NCI-H146 (cell line): ENCODE results near the gene PDCD1LG2.
"Not testable (repeated sequence)": the region's sequence is repeated elsewhere in the genome, so short reads cannot be mapped to it uniquely, and the experiment has no call there.

Experiments used
- DNase-seq: peaks from one replicate; lab custom pipeline; 2025; lab: John Stamatoyannopoulos, UW

The PDCD1LG2 gene

GRCh38 chr9:5510360-5510931, at the start of gene PDCD1LG2:
Gene PDCD1LG2, plus strand, starts transcription at chr9:5510531. Its CDS starts 12,016 bp downstream, at chr9:5522547.
- DNase-seq = no peak

GRCh38 chr9:5464831-5465330, 45.5 kb upstream of the PDCD1LG2 start:
- not testable (repeated sequence) for DNase-seq

DNA sequence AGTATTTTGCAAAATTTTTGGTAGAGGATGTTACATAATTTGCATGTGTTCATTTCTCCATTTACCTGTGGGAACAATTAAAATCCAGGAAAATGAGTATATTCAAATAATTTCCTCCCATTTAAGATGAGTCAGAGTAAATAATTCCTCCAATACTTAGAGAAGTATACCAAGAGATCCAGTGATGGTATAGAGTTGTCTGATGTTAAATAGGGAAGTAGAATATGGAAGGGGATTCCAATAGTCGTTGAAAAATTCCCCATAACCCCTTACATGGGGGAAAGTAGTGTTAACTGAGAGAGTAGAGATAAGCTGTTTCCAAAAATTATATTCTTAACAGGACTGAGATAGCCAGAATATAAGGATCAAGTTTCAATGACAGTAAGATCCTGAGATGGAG, 44.3 kb upstream of the PDCD1LG2 start:
- no peak for DNase-seq

GRCh38 chr9:5466766-5467165, 43.6 kb upstream of the PDCD1LG2 start:
- no peak for DNase-seq

DNA sequence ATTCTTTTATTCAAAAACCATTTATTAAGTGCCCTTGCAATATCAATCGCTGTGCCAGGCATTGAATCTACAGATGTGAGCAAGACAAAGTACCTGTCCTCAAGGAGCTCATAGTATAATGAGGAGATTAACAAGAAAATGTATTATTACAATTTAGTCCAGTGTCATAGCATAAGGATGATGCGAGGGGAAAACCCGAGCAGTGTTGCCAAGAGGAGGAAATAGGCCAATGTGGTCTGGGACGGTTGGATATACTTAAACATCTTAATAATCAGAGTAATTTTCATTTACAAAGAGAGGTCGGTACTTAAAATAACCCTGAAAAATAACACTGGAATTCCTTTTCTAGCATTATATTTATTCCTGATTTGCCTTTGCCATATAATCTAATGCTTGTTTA, 41.5 kb upstream of the PDCD1LG2 start:
- DNase-seq = no peak

GRCh38 chr9:5470122-5470521, 40.2 kb upstream of the PDCD1LG2 start:
- no peak for DNase-seq

- DNase-seq = no peak
Measured at GRCh38 chr9:5470816-5471215, 39.5 kb upstream of the PDCD1LG2 start.

DNA sequence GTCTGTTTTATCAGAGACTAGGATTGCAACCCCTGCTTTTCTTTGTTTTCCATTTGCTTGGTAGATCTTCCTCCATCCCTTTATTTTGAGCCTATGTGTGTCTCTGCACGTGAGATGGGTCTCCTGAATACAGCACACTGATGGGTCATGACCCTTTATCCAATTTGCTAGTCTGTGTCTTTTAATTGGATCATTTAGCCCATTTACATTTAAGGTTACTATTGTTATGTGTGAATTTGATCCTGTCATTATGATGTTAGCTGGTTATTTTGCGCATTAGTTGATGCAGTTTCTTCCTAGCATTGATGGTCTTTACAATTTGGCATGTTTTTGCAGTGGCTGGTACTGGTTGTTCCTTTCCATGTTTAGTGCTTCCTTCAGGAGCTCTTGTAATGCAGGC, 34.7 kb upstream of the PDCD1LG2 start:
- DNase-seq = not testable (repeated sequence)

DNA sequence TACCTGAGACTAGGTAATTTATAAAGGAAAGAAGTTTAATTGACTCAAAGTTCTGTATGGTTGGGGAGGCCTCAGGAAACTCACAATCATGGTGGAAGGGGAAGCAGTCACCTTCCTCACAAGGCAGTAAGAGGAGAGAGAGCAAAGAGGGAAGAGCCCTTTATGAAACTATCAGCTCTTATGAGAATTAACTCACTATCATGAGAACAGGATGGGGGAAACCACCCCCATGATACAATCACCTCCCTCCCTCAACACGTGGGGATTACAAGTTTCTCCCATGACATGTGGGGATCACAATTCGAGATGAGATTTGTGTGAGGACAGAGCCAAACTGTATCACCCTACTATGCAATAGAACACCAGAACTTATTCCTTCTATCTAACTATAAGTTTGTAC, 32.1 kb upstream of the PDCD1LG2 start:
- DNase-seq = no peak

- no peak for DNase-seq
Measured at GRCh38 chr9:5479994-5480694, 30.2 kb upstream of the PDCD1LG2 start.

DNA sequence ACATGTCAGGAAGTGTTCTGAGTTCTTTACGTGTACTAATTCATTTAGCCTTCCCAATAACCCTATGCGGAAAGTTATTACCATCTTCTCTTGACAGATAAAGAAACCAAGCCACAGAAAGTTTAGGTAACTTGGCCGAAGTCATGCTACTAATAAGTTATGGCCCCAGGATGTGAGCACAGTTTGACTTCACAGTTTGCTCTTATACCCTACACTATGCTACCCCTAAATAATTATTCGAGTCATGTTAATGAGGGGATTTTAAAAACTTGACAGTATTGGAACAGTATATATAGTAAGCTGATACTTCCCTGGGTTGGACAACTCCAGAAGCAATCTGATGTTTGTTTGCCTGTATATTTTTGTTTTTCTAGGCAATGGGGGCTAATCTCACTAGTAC, 29.4 kb upstream of the PDCD1LG2 start:
- no peak for DNase-seq

GRCh38 chr9:5481322-5482040, 28.9 kb upstream of the PDCD1LG2 start:
- DNase-seq = no peak

DNA sequence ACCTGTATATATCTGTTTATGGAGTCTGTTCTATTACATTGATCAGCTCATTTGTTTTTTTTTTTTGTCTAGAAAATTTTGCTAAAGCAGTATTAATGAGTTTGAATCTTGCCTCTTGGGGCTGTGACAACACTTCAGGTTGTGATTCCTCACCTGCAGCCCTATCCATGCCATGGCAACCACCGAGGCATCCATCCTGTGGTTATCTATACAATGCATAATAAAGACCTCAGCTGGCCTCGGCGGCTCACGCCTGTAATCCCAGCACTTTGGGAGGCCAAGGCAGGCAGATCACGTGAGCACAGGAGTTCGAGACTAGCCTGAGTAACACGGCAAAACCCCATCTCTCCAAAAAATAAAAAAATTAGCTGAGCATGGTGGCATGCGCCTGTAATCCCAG, 28.1 kb upstream of the PDCD1LG2 start:
- DNase-seq = no peak

DNA sequence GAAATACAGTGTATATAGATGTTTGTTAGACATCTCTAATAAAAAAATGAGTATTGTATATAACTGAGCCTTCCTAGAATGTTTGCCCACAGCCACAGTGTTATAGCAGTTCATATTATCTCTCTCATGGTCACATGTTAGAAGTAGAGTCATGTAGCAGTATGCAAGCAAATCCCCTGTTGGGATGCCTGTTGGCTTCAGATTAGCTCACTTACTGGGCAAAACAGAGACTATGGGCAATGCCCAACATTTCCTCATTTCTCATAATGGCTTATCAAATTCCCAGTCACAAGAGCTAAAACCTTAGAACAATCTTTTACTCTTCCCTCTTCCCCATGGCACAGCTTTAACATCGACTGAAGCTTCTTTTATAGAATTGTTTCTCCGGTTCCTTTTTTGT, 27.0 kb upstream of the PDCD1LG2 start:
- no peak for DNase-seq

DNA sequence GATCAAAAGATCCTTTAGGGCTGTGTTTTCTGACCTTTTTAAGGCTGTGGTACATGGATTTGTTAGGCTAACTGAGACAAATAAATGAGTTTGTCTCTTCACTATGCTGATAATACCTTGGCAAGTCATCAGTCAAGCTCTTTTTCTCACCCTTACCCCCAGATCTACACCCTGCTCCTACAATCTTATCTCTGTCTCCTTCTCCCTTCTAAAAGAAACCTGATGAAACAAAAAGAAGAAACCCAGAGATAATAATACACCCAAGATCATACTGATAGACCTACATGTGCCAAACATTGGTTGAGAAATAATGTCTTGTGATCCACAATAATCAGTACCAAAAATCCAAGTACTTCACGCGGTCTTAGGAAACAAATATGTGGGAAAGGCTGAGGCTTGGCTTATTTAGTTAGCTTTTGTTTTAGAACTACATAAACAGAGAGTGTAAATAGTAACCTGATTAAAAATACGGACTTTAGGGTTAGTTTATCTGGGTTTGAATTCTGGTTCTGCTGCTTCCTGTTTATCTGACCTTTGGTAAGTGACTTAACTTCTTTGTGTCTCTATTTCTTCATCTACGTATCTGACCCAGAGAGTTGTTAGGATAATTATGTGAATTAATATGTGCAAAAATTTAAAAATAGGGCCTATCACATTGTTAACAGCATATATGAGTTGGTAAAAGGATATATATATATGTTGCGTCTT, 24.8 kb upstream of the PDCD1LG2 start:
- no peak for DNase-seq

- no peak for DNase-seq
Measured at GRCh38 chr9:5486988-5487387, 23.3 kb upstream of the PDCD1LG2 start.

DNA sequence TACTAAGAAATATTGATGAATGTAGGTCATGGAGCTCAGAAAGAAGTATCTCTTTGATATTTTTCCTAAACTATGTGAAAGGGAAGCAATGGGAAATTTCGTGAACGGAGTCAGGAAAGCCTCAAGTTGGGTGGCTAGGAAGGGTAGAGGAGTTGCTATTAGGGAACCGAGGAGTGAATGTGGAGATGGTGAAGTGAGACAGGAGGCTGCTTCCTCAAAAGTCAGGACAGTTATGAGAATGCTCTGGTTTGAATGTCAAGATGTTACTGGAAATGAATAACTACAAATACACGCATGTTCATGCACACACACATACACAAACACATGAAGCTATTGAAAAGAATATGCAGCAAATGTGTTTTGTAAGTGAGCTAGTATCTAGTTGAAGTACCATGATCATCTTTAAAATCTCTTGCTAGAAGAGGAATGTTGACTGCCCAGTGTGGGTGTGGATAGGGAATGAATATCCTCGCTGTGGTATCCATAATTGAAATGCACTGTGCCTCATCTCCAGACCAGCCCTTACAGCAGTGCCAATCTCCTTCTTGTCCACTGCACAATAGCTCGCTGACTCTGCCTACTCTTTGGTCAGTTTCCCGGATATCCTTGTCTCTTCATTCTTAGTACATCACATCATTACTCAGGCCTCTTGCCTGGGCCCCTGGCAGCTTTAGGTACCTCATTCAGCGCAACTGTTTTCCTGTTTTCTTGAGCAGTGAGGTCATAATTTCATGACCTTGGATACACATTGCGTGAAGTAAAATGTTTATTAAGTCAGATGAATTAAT, 21.9 kb upstream of the PDCD1LG2 start:
- DNase-seq = no peak

DNA sequence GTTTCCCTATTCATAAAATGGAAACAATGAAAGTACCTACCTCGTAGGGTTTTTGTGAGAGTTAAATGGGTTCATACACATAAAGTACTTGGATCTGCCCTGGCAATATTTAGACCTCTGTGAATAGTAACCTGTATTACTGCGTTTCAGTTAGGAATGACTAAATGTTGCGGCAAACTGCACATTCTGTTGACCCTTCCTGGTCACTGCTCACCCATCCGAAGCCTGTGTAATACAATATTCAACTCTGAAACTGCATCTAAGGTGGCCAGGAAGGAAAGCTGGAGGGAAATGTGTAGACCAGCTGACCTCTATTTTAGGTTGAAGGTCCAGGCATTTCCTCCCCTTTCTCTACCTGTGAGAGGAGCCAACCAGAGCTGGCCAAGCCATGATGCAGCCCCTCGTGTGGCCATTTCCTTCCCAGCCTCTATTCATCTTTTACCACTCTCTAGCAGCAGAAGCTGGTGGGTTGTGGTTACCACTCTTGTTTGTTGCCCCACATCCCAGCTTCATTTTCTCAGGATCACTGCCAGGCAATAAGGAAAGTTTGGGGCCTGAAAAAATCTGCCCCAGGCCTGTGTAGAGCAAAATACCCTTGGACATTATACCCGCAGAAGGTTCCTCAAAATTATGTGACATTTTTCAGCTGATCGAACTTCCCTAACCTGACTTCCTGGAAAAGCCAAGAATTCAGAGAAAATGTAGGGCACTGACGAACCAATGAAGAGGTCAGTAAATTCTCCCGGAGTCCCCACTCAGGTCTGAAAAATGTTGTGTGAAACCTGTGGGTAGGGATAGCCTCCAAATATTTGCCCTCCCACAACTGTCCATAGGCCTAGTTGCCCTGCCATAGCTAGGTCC, 20.5 kb upstream of the PDCD1LG2 start:
- DNase-seq = no peak

DNA sequence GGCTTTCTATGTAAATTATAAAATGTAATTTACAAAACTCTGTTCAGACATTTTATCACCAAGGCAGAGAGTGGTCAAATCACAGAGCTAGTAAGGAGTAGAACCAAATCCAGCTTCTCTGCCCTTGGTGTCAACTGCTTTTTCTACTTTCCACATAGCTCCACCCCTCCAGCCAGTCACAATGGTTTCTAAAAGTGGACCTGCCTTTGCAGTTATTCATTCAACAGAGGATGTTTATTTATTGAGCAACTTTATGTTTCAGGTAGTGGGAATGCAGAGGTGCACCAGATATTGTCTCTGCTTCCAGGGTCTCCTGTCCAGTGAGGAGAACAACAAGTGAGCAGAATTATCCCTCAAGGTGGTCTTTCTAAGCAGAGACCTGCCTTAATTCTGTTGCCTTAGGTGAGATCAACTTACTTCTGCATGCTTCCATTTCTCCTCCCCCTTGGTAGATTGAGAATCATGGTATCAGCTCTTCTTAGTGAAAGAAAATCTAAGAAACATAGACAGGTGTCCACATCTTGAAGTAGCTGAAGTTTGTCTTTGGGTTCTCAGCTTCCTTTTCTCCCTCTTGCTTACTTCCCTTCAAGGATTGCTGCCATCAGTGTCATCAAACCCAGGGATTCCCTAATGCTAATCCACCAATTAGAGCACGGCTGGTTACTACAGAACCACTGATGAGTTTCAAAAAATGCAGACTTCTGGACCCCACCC, 17.2 kb upstream of the PDCD1LG2 start:
- no peak for DNase-seq
